Subcutaneous adipose tissue (tissue), 4 donors: Measurements from ENCODE around the gene SH3GL3. TPM values are rescaled to one million over a fixed set of nuclear protein-coding genes. Genes with fewer than 3 reads are reported as not detected.

Experiments used
- total RNA-seq, 4 donors: library from RNA; depleted of rRNA; stranded (reverse); fragments of >200 nt; gene quantifications; one replicate each; pipeline ENCODE4 v1.1.0, GENCODE V29; 2016
- TF ChIP-seq, protein P1 (sequence below): fragments of 450-650 bp; IDR thresholded peaks from one replicate; pipeline ENCODE4 v1.5.1; 2016; ENCODE audit warnings: low read depth, mild to moderate bottlenecking, control low read depth, antibody characterized with exemption, moderate library complexity

Gene SH3GL3
- total RNA-seq, 4 donors from 2014 or later: not detected

GRCh38 chr15:83462026-83462425 is 14.9 kb downstream of the SH3GL3 start:
- TF ChIP-seq, protein P1, sequence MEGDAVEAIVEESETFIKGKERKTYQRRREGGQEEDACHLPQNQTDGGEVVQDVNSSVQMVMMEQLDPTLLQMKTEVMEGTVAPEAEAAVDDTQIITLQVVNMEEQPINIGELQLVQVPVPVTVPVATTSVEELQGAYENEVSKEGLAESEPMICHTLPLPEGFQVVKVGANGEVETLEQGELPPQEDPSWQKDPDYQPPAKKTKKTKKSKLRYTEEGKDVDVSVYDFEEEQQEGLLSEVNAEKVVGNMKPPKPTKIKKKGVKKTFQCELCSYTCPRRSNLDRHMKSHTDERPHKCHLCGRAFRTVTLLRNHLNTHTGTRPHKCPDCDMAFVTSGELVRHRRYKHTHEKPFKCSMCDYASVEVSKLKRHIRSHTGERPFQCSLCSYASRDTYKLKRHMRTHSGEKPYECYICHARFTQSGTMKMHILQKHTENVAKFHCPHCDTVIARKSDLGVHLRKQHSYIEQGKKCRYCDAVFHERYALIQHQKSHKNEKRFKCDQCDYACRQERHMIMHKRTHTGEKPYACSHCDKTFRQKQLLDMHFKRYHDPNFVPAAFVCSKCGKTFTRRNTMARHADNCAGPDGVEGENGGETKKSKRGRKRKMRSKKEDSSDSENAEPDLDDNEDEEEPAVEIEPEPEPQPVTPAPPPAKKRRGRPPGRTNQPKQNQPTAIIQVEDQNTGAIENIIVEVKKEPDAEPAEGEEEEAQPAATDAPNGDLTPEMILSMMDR: no peak

DNA sequence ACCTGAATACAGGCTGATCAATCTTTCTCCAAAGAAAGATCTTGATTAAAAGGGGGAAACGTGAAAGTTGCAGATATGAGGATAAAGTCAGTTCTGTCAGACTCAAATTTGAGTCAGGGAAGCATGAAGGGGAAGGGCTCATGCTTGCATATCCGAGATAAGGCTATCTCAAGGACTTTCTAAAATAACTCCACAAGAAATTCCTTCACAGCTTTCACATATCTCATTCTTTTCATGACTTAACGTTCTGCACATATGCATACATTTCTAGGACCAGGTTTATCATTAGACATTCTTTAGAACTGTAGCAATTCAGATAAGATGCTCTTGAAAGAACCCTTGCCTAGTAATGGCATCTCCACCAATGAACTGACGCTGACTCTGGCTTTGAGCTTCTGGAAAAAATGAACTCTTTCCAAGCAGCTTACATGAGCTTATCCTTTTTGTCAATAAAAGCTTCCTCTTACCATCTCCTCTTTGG is 15.9 kb downstream of the SH3GL3 start:
- TF ChIP-seq, protein P1: no peak

- TF ChIP-seq, protein P1: no peak
Measured at GRCh38 chr15:83470887-83471286, 23.7 kb downstream of the SH3GL3 start.

- TF ChIP-seq, protein P1: no peak
Measured at GRCh38 chr15:83471307-83471866, 24.2 kb downstream of the SH3GL3 start.

- TF ChIP-seq, protein P1: no peak
Measured at GRCh38 chr15:83472151-83472550, 25.0 kb downstream of the SH3GL3 start.

GRCh38 chr15:83472797-83473196 is 25.7 kb downstream of the SH3GL3 start:
- TF ChIP-seq, protein P1: no peak

GRCh38 chr15:83474578-83474977 is 27.4 kb downstream of the SH3GL3 start:
- TF ChIP-seq, protein P1: no peak
